EH (cell line): Measurements from ENCODE around the gene KCNIP4.

Experiments used
- DNase-seq: peaks from one replicate; pipeline ENCODE4 v3.0.0-alpha.2; 2015; ENCODE audit warnings: low read depth

The KCNIP4 gene

DNA sequence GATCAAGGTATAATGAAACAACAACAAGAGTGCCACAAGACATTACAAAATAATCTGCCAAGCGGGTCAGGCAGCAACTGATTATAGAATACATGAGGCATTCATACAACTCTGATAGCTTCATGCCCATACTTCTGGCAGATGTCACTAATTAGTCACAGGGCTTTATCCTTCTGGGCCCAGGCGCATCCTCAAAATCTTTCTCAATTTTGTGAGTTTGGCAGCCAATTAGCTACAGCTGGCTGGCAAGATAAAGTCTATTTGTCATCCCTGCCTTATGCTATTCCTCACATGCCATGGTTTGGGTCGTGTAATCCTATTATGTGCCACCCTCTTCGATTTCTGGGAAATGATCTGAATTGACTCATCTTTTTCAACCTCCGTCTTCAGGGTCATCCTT is 994.0 kb downstream of the KCNIP4 start:
- DNase-seq = no peak

DNA sequence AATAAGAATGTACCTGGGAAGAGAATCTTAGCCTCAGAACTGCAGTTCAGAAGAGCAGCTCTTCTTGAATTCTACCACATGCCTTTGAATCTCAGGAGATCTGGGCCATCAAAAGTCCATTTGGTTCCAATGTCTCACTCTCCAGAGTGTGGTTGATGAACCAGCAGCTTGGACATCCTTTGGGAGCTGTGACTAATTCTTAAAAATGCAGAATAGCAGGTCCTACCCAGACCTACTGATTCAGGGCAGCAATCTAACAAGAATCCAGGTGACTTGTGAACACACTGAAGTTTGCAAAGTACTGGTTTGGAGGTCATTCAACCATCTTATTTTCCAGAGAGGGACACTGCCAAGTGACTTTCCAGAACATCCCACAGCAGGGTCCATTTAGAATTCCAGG is 1003.6 kb downstream of the KCNIP4 start:
- DNase-seq = no peak

DNA sequence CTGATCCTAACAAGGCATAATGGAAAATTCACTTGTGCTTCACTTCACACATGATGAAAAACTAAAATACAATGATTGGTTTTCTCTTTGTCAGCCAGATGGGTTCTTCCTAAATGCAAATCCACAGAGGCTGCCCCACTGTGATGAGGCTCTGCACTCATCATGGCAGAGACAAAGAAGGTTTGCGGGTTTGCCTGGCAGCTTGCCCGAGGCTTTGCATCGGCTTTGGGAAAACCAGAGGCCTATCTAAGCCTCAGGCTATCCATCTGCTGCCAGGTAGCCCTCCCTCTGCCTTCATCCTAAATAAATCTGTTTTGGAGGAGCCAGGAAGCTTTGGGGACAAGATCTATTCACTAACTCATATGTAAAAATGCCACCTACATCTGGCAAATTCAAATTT is 1004.1 kb downstream of the KCNIP4 start:
- DNase-seq = no peak

DNA sequence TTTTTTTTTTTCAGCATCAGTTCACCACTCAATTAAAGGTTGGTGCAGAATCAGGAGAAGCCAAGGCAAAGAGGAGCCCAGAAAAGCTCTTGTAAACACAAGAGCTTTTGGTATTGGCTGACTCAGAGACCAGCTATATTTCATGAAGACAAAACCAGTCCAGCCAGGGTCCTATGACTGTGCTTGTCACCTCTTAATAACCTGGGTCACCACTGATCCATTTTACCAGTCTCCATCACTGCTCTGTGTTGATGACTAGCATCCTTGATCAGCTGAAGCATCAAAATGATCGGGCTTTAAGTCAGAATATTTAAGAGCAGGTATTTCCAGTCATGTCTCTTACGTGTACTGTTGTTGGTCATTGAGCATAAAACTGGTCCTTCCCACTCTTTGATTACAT is 1010.4 kb downstream of the KCNIP4 start:
- no peak for DNase-seq

DNA sequence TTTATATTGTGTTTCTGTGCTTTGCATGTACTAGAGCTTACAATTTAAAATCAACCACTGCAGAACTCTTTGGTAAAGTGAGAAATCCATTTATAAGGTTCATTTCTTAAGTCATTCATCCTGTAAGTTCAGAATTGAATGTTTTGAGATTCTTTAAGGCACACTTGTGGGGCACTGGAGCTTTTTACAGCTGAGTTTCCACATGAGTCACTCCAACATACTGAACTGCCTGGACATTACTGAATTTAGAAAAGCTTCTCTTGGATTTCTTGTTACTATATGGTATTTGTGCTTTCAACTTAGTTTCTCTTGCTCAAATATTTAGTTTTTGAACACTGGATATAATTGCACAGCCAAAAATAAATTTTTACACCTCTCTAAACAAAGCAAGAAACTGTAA is 1022.0 kb downstream of the KCNIP4 start:
- DNase-seq = no peak

DNA sequence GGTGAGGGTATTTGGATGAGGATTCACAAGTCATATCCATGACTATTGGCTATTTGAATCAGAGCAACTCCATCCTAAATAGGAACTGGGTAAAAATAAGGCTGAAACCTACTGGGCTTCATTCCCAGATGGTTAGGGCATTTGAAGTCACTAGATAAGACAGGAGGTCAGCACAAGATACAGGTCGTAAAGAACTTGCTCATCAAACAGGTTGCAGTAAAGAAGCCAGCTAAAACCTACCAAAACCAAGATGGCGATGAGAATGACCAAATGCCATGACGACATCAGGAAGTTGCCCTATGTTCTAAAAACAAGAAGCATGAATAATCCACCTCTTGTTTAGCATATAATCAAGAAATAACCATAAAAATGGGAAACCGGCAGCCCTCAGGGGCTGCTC is 1023.4 kb downstream of the KCNIP4 start:
- no peak for DNase-seq

DNA sequence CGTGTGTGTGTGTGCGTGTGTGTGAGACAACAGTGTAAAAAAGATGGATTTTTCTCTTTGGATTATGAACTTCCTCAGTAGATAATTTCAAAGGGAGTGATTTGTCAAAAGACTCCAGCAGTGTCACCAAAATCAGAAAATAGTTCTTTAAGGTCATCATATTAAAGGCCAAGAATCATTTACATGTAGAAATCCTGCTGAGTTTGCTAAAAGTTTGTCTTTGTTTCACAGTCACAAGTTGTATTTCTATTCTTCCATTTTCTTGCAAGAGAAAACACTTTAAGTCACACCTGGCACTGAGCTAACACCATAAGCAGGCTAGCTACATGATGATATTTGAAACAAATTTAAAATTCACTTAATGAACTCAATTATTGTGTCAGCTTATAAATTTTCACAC is 1025.6 kb downstream of the KCNIP4 start:
- no peak for DNase-seq

DNA sequence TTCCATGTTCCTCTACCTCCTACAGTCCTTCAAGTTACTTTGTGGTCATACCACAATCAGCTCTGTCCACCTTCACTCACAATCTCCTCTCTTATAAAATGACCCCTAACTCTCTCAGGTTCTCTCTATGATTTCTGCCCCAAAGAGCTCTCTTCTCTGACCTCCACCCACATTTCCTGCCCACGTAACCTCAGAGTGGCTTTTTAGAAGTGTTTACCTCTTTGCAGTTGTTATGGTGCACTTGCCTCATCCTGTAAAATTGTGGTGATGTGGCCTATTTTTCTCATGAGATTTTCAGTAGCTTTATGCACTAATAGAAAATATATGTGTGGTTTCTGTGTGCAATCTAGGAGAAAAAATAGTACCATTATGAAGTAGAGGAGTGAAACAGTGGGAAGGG is 1032.5 kb downstream of the KCNIP4 start:
- DNase-seq = no peak

DNA sequence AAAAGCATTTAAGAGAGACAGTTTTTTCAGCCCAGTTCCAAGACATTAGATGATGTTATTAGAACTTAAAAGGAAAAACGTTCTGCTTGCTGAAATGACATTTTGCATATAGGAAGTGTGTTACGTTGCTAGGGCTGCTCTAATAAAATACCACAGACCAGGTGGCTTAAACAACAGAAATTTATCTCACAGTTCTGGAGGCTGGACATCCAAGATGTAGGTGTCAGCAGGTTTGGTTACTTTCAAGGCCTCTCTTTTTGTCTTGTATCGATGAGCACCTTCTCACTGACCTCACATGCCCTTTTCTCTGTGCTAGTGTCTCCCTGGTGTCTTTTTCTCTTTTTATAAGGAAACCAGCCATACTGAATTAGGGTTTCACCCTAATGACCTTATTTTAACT is 1043.6 kb downstream of the KCNIP4 start:
- no peak for DNase-seq

DNA sequence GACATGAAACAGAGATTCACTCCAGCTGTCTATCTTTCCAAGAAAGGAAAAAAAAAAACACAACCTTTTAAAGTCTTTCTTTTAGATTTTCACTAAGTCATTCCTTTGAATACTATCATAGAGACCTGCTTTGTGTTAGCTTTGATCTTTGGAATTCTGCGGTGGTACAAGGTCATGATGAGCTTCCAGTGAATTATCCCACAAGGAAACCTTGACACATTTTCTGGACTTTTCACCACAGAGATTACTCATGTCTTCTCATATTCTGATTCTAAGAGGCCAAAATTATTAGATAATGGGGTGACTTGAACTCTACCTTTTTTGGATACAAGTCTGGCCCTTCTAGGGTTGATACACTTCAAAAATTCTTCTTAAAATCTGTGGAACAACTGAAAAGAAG is 1046.7 kb downstream of the KCNIP4 start:
- no peak for DNase-seq

DNA sequence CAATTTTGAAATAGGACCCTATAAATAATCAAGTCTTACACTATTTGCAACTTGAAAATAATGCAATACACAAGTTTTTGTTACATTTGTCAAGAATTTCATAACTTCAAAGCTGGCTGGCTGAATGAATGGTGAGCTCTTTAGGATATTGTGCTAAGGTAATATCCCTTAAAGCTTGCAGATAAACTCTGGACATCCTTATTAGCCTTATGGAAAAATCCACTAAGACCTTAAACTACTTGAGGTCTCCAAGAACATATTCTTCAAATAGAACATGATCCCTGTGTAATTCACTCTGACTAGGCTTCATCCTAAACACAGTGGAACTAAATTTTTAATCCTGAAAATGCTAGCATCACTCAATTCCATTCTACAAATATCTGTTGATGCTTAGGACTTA is 1049.0 kb downstream of the KCNIP4 start:
- DNase-seq = no peak

DNA sequence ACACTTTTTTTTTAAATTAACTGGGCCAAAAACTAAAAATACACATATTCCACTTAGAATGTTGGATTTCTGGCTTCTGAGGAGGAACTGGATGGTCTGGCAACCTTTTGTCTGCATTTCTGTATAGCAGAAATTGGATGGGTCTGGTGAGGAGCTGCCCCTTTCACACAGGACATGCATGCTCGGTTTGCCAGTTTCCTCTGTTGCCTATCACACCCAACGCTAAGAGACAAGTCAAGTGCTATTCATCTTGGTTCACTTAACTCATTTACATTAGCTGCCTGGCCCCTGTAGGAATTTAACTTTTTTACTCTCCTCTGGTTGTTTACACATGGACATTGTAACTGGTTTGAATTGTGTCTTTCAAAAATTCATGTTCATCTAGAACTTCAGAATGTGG is 1052.6 kb downstream of the KCNIP4 start:
- DNase-seq = no peak

DNA sequence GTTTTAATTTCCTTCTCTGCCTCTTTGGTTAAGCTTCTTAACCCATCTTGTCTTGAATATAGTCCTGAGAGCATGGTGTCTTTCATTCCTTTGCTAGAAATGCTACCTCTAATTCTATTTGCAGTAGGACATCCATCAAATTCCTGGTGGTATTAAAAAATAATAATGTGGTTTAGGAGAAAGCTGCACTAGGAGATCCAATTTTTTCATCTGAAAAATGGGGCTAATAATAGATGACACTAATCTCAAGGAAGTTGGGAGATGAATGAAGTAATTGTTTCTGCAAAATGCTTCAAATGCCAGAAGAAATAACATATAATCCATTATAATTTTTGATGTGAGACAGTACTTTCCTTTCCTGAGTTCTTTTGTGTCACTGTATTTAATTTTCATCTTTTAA is 1053.4 kb downstream of the KCNIP4 start:
- DNase-seq = no peak

DNA sequence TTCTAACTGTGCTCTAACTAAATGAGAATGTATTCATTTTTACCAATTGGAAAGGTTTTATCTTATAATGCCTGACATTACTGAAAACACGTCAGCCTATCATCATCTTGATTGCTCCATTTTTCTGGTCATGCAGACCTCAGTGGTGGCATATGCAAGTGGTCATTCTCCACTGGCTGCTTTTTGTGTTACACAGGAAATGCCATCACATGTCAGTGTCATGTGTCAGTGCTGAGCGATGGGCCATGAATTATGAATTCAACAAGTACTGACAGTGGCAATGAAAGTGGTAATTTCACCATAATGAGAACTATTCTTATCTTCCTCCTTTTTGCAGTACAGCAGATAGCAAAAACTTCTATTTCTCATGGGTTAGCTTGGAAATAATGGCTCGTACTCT is 1057.8 kb downstream of the KCNIP4 start:
- peak; percentile 43 for DNase-seq

DNA sequence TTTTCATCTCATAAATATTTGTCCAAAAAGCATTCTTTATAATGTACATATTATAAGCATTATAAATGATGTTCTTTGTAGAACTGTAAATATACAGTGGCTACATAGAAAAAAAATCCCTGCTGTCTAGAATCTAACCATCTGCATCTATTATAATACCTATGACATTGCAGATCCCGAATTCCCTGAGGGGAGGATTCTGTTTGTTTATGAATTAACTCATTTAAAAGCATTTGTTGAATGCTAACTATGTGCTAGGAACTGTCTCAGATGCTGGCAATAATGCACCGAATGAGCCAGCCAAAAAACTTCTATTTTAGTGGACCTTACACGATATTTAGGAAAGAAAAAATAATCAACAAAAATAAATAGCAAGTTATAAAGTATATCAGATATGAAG is 1058.7 kb downstream of the KCNIP4 start:
- DNase-seq = peak; percentile 21

DNA sequence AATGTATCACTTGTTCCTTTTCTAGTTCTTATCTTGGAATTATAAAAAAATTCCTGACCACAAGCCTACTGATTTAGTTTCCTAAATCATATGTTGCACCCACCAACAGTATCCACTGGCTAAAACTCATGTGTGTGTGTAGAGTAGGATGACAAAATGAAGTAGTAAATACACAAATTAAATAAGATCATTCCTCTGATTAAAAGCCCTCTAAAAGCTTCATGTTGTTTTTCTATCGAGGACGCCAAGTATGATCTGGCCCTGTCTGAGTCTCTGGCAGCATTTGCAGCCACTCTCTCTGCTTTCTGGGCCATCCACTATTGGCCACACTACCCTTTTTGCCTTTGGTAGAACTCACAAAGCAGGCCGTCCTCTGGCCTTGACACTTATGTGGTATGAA is 1064.9 kb downstream of the KCNIP4 start:
- no peak for DNase-seq

DNA sequence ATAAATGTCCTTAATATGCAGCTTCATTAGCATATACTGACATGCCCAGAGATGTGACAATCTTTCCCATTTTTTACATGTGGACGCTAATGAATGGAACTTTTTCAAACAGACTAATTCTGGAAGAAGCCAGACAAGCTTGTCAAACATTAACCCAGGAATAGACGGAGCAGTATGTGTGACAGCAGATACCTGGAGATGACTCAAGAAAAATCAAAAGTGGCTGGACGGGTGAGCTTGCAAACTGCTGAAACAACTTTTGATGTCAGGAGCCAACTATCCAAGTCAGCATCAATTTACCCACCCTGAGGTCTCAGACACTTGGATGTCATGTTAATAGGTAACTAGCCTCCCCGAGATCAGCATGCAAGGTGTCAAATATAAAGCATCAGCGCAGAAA is 1065.3 kb downstream of the KCNIP4 start:
- DNase-seq = no peak

DNA sequence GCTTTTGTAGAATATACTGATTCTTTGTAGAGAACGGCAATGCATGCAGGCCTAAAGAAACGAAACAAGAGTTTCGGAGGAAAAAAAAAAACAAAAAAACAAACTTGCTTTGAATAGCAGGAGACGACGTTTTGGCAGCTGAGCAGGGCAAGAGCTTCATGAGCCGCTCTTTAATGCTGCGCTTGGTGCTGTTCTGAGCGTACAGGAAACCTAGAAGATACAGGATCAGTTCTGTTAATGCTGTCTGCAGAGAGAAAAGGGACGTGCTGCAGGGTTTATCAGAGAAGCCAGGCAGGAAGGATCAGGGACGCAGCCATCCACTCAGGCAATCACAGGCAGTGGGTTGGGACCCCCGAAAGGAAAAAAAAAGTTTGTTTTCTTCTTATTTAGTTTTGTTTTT is 1066.1 kb downstream of the KCNIP4 start:
- no peak for DNase-seq

DNA sequence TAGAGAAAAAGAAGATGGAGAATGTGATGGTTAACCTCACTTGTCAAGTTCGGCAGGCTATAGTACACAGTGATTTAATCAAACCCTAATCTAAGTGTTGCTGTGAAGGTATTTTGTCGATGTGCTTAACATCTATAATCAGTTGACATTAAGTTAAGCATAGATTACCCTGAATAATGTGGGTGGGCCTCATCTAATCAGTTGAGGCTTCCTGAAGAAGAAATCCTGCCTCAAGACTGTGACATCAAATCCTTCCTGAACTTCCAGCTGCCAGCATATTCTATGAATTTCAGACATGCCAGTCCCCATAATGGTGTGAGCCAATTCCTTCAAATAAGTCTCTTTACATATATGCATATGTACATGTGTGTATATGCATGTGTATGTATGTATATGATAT is 1066.9 kb downstream of the KCNIP4 start:
- DNase-seq = no peak

DNA sequence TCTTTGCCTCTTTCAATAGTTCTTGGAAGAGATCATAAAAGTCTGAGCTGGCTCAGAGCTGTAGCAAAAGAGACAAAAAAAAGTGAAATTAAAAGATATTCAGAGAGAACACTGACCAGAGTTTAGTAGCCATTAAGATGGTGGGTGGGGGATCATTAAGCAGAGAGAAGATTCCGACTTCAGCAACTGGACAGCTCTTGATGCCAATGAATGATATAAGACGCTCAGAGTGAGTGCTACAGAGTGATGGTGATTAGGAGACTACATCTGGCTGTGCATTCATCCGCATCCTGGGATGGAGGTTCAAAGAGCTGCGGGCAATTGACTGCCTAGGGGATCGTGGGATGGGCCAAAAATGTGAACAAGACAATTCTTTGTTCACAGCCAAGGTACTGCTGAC is 1069.8 kb downstream of the KCNIP4 start:
- DNase-seq = no peak

DNA sequence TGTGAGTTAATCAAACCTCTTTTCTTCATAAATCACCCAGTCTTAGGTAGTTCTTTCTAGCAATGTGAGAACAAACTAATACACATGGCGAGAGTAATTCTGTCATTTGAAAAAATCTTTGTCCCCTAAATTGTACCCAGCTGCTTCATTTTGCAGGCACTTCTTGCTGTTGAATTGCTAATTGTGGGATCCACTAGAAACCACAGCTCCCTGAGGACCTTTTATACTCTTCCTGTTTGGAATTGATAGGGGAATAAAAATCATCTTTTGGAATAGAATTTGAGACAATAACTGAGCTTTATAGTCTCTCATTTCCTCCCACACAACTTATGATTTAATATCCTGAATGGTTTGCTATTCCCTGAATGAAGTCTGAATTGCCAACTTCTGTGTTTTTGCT is 1078.1 kb downstream of the KCNIP4 start:
- no peak for DNase-seq

DNA sequence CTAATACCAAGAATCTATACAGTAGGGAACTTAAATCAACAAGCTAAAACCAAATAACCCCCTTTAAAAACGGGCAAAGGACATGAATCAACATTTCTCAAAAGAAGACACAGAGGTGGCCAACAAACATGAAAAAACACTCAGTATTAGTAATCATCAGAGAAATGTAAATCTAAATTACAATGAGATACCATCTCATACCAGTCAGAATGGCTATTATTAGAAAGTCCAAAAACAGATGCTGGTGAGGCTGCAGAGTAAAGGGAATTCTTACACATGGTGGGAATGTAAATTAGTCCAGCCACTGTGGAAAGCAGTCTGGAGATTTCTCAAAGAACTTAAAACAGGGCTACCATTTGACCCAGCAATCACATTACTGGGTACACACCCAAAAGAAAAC is 1080.5 kb downstream of the KCNIP4 start:
- peak; percentile 67 for DNase-seq

DNA sequence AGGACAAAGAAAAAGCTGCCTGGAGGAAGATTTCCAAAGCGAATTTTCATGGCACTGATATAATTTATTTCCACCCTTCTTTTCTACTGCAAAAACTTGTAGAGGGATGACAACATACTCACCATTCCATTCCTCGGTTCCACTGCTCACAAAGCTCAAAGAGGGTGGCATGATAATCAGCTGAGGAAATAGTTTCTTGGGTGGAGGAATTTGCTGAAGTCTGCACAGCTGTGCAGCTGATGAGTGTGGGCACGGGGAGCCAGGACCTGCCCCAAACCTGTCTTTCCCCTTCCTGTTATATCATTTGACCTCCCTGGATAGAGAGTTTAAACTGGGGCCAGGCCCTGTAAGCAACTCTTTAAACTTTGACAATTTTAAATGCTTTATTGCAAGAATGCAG is 1087.7 kb downstream of the KCNIP4 start:
- peak; percentile 32 for DNase-seq

DNA sequence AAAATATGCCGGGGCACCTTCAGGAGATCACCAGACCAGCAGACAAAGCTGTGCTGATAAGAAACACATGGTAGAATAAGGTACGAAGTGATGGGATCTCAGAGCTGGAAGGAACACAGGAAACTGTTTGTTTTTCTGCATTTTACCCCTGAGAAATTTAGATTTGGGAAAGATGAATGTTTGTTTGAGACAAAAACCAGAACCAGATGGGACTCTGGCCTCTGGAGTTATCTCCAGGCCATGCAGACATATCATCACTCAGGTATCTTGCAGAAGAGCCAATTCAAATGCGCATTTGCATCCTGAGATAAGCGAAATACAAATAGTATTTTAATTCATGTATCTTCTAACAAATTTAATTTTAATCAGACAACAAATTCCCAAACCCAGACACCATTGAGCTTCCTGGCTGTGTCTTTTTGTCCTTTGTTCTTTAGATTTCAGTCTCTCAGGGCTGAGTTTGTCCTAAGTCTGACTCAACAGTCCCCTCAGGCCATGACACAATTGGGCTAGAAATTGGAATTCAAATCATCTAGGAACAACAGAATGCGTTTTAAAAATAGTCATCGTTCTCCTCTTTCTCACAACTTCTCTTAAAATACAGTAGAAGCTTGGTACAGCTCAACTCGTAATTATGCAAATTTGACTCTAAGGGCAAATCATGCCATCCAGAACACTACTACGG is 1089.3 kb downstream of the KCNIP4 start:
- peak; percentile 59 for DNase-seq

DNA sequence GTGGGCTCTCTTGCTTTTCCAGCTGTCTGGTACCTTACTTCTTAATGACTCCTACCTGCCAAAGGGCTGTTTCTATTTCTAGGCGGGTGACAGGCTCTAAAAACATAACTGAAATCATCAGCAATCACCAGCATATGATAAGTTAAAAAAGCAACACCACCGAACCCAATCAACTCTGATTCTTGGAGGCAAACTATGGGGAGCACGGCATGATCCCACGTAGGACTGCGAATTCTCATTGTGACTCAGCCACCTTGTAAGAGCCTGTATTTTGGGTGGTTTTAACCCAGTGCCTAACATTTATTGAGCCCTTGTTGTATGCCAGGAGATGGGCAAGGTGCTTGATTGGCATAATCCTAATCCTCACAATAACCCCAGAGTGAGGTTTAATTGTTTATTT is 1091.5 kb downstream of the KCNIP4 start:
- DNase-seq = no peak
